OCI-LY7 (cell line): ENCODE results near the gene TM7SF3. TPM values are rescaled to one million over a fixed set of nuclear protein-coding genes. Genes with fewer than 3 reads are reported as not detected.
"Not testable (repeated sequence)": the region's sequence is repeated elsewhere in the genome, so short reads cannot be mapped to it uniquely, and the experiment has no call there.

Experiments
- BruUV-seq: library from RNA; stranded (reverse); fragments of 400-500 nt; replicated peaks from 2 replicates; lab custom pipeline; 2021; lab: Mats Ljungman, UMichigan
- CTCF ChIA-PET: fragments of 300-600 bp; sonication (Branson Sonifier 250); formaldehyde crosslinking; loops from one replicate; lab custom pipeline; 2022; ENCODE audit warnings: antibody characterized with exemption; ENCODE audit not compliant: unreplicated experiment; lab: Charles Lee
- POLR2A ChIA-PET: fragments of 300-600 bp; sonication (Branson Sonifier 250); formaldehyde crosslinking; loops from one replicate; lab custom pipeline; 2022; ENCODE audit warnings: antibody characterized with exemption; lab: Charles Lee
- DNase-seq: peaks from one replicate; pipeline ENCODE4 v3.0.0-alpha.2; 2015; ENCODE audit warnings: low spot score
- H2AFZ ChIP-seq: fragments of 200-600 bp; sonication (generic), shearing (Covaris generic); 2 replicates; pipeline ENCODE4 v1.6.1; 2014; ENCODE audit warnings: mild to moderate bottlenecking, antibody characterized with exemption, low read length, moderate library complexity
- H3K27ac ChIP-seq: fragments of 200-600 bp; sonication (generic); 2 replicates; pipeline ENCODE4 v1.5.1; 2014; ENCODE audit warnings: mixed run types, low read depth, mild to moderate bottlenecking, moderate library complexity, low read length, inconsistent platforms; ENCODE audit not compliant: poor library complexity, severe bottlenecking
- H3K36me3 ChIP-seq: fragments of 200-600 bp; sonication (generic); 2 replicates; pipeline ENCODE4 v1.6.1; 2014; ENCODE audit warnings: mild to moderate bottlenecking, antibody characterized with exemption, low read length, moderate library complexity, mixed read lengths; ENCODE audit not compliant: insufficient read depth
- H3K4me1 ChIP-seq: fragments of 200-600 bp; sonication (generic); 2 replicates; pipeline ENCODE4 v1.5.1; 2014; ENCODE audit warnings: mild to moderate bottlenecking, low read length; ENCODE audit not compliant: insufficient read depth, poor library complexity, severe bottlenecking
- H3K4me2 ChIP-seq: fragments of 200-600 bp; sonication (generic); 2 replicates; pipeline ENCODE4 v1.6.1; 2014; ENCODE audit warnings: mild to moderate bottlenecking, low read length
- H3K4me3 ChIP-seq: fragments of 200-600 bp; sonication (generic); 2 replicates; pipeline ENCODE4 v1.5.1; 2014; ENCODE audit warnings: mild to moderate bottlenecking, low read depth, low read length; ENCODE audit not compliant: poor library complexity, severe bottlenecking
- H3K79me2 ChIP-seq: fragments of 200-600 bp; sonication (generic); 2 replicates; pipeline ENCODE4 v1.6.1; 2016; ENCODE audit warnings: low read depth, mild to moderate bottlenecking, low read length, moderate library complexity, mixed read lengths; ENCODE audit not compliant: insufficient read depth
- H3K9me2 ChIP-seq: fragments of 200-600 bp; sonication (generic); 2 replicates; pipeline ENCODE4 v1.6.1; 2016; ENCODE audit warnings: mild to moderate bottlenecking, low read length, mixed read lengths; ENCODE audit not compliant: insufficient read depth
- H3K9me3 ChIP-seq: fragments of 200-600 bp; sonication (generic); 2 replicates; pipeline ENCODE4 v1.6.1; 2014; ENCODE audit warnings: mild to moderate bottlenecking, mixed run types, low read length, mixed read lengths
- H4K20me1 ChIP-seq: fragments of 200-600 bp; sonication (generic); 2 replicates; pipeline ENCODE4 v1.6.1; 2014; ENCODE audit warnings: mild to moderate bottlenecking, antibody characterized with exemption, low read length, moderate library complexity, mixed read lengths; ENCODE audit not compliant: insufficient read depth
- EZH2phosphoT487 ChIP-seq: fragments of 200-600 bp; sonication (generic); IDR thresholded peaks from 2 replicates; pipeline ENCODE4 v1.6.1; 2018; ENCODE audit warnings: low read depth, borderline replicate concordance, mild to moderate bottlenecking, mixed run types, antibody characterized with exemption, low read length, moderate library complexity, mixed read lengths
- intact Hi-C: fragments of 100-400 bp; cut with micrococcal nuclease; formaldehyde crosslinking; loops from one replicate; pipeline ENCODE4 v1.10.0; 2022; ENCODE audit not compliant: unreplicated experiment
- total RNA-seq, 2 experiments: library from RNA; depleted of rRNA in 1 of 2; stranded (reverse); fragments of >200 nt in 1 of 2; shearing (Covaris generic) in 1 of 2; gene quantifications; 2 replicates each; pipeline ENCODE4 v1.2.3, GENCODE V29; 2014 to 2022
- TF ChIP-seq, protein P1 (sequence below): fragments of 200-600 bp; sonication (generic); conservative IDR thresholded peaks from 2 replicates; pipeline ENCODE4 v1.5.1; 2014; ENCODE audit warnings: mild to moderate bottlenecking, antibody characterized with exemption, low read length, moderate library complexity, mixed read lengths

TM7SF3 gene
- total RNA-seq, 2 experiments from 2014 or later = 47.1 to 48.3 TPM

GRCh38 chr12:27048822-27049752 lies 34.9 kb upstream of the TM7SF3 start:
- no TSS peak for BruUV-seq
- no peaks in the 10 kb centered on the region for H3K36me3 ChIP-seq
- no peak for DNase-seq
- H3K27ac ChIP-seq = no peak overlapping the region
- 0 out of 2 replicates have a peak, but pooled peaks cover 2% of the 10 kb centered on the region for H3K9me2 ChIP-seq
- intact Hi-C loops = no loop called here
- H3K4me2 ChIP-seq = no peak overlapping the region
- no peaks in the 10 kb centered on the region for H3K79me2 ChIP-seq
- POLR2A ChIA-PET = interaction anchor here (0.6 kb wide), 1 partner anchor 275 kb away, joined by 3 read pairs; no protein-coding TSS in a partner anchor
- no peak overlapping the region for H3K4me3 ChIP-seq
- no peaks in the 10 kb centered on the region for H4K20me1 ChIP-seq
- no peak overlapping the region for H2AFZ ChIP-seq
- TF ChIP-seq, protein P1, sequence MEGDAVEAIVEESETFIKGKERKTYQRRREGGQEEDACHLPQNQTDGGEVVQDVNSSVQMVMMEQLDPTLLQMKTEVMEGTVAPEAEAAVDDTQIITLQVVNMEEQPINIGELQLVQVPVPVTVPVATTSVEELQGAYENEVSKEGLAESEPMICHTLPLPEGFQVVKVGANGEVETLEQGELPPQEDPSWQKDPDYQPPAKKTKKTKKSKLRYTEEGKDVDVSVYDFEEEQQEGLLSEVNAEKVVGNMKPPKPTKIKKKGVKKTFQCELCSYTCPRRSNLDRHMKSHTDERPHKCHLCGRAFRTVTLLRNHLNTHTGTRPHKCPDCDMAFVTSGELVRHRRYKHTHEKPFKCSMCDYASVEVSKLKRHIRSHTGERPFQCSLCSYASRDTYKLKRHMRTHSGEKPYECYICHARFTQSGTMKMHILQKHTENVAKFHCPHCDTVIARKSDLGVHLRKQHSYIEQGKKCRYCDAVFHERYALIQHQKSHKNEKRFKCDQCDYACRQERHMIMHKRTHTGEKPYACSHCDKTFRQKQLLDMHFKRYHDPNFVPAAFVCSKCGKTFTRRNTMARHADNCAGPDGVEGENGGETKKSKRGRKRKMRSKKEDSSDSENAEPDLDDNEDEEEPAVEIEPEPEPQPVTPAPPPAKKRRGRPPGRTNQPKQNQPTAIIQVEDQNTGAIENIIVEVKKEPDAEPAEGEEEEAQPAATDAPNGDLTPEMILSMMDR = no peak
- TF ChIP-seq EZH2phosphoT487 = no peak
- H3K4me1 ChIP-seq = no peaks in the 10 kb centered on the region
- H3K9me3 ChIP-seq = no peaks in the 10 kb centered on the region
- CTCF ChIA-PET = no interaction called here

DNA sequence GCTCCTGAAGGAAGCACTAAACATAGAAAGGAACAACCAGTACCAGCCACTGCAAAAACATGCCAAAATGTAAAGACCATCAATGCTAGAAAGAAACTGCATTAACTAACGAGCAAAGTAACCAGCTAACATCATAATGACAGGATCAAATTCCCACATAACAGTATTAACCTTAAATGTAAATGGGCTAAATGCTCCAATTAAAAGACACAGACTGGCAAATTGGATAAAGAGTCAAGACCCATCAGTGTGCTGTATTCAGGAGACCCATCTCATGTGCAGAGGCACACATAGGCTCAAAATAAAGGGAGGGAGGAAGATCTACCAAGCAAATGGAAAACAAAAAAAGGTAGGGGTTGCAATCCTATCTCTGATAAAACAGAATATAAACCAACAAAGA lies 27.8 kb upstream of the TM7SF3 start:
- BruUV-seq, H3K27ac ChIP-seq, H3K9me2 ChIP-seq, H2AFZ ChIP-seq, H4K20me1 ChIP-seq, H3K79me2 ChIP-seq, CTCF ChIA-PET, intact Hi-C loops, H3K36me3 ChIP-seq, POLR2A ChIA-PET, H3K9me3 ChIP-seq, H3K4me3 ChIP-seq, H3K4me2 ChIP-seq, DNase-seq, H3K4me1 ChIP-seq: not testable (repeated sequence)

DNA sequence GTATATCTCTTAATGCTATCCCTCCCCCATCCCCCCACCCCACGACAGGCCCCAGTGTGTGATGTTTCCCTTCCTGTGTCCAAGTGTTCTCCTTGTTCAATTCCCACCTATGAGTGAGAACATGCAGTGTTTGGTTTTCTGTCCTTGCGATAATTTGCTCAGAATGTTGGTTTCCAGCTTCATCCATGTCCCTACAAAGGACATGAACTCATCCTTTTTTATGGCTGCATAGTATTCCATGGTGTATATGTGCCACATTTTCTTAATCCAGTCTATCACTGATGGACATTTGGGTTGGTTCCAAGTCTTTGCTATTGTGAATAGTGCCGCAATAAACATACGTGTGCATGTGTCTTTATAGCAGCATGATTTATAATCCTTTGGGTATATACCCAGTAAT lies 26.5 kb upstream of the TM7SF3 start:
- H4K20me1 ChIP-seq, H3K4me2 ChIP-seq, H3K79me2 ChIP-seq, DNase-seq, intact Hi-C loops, POLR2A ChIA-PET, BruUV-seq, H3K9me3 ChIP-seq, H3K4me3 ChIP-seq, H3K4me1 ChIP-seq, H3K36me3 ChIP-seq, H2AFZ ChIP-seq, H3K9me2 ChIP-seq, CTCF ChIA-PET, H3K27ac ChIP-seq: not testable (repeated sequence)
